Measurements from ENCODE around the gene FAAP20. TPM values are rescaled to one million over a fixed set of nuclear protein-coding genes. Genes with fewer than 3 reads are reported as not detected.
A peak's percentile ranks its signal among the peaks of the same experiment; 100 is the strongest.

The FAAP20 gene
- total RNA-seq, 2 experiments from 2014 or later, result 61.3 to 66.2 TPM

- Mint-ChIP-seq H3K4me3 (peak overlapping the region; percentile 79), H3K9me3 (no peaks in the 10 kb centered on the region), H3K4me1 (peaks cover 32% of the 10 kb centered on the region), H3K27me3 (no peaks in the 10 kb centered on the region), H3K36me3 (ENCODE audit: low read depth) (peaks cover 3% of the 10 kb centered on the region), H3K27ac (peak overlapping the region; percentile 94)
- CTCF ChIA-PET, result interaction anchor here (0.6 to 2.9 kb wide), 42 partner anchors 10 to 979 kb away, joined by 3 to 58 read pairs (median 3); partner anchors contain the start of genes MORN1 and RER1
- POLR2A ChIA-PET, result interaction anchor here (0.6 kb wide), 1 partner anchor 441 kb away, joined by 3 read pairs; no protein-coding TSS in a partner anchor
- peak; percentile 91 for DNase-seq
Measured at GRCh38 chr1:2194898-2195673, 514 bp upstream of the FAAP20 start.

- POLR2A ChIA-PET, result no interaction called here
- no peaks in the 10 kb centered on the region for H3K9me3 Mint-ChIP-seq
- no peaks in the 10 kb centered on the region for H3K27me3 Mint-ChIP-seq
- H3K27ac Mint-ChIP-seq, result peak overlapping the region; percentile 84
- CTCF ChIA-PET, result no interaction called here
- H3K4me3 Mint-ChIP-seq, result peak overlapping the region; percentile 70
- H3K4me1 Mint-ChIP-seq, result peaks cover 21% of the 10 kb centered on the region
- DNase-seq, result no peak
- H3K36me3 Mint-ChIP-seq (ENCODE audit: low read depth), result peaks cover 3% of the 10 kb centered on the region
Measured at GRCh38 chr1:2193514-2194281, 874 bp downstream of the FAAP20 start.

GRCh38 chr1:2192031-2192995, 2.3 kb downstream of the FAAP20 start:
- POLR2A ChIA-PET, result no interaction called here

GRCh38 chr1:2190491-2190976, 4.0 kb downstream of the FAAP20 start:
- ChIA-PET POLR2A (no interaction called here), CTCF (interaction anchor here (1.0 to 1.1 kb wide), 3 partner anchors 11 to 357 kb away, joined by 3 to 4 read pairs (median 3); no protein-coding TSS in a partner anchor)
- Mint-ChIP-seq H3K27ac (no peak overlapping the region), H3K9me3 (no peaks in the 10 kb centered on the region), H3K4me1 (peaks cover 12% of the 10 kb centered on the region), H3K27me3 (no peaks in the 10 kb centered on the region), H3K4me3 (no peak overlapping the region), H3K36me3 (ENCODE audit: low read depth) (peaks cover 3% of the 10 kb centered on the region)
- no peak for DNase-seq

More at GRCh38 chr1:2192031-2192995, 2.3 kb downstream of the FAAP20 start:
- no peak for DNase-seq
- H3K4me1 Mint-ChIP-seq, result peaks cover 12% of the 10 kb centered on the region
- no peaks in the 10 kb centered on the region for H3K9me3 Mint-ChIP-seq
- no peaks in the 10 kb centered on the region for H3K27me3 Mint-ChIP-seq
- peak overlapping the region; percentile 69 for H3K27ac Mint-ChIP-seq
- H3K36me3 Mint-ChIP-seq (ENCODE audit: low read depth), result peaks cover 3% of the 10 kb centered on the region
- peak overlapping the region; percentile 54 for H3K4me3 Mint-ChIP-seq
- CTCF ChIA-PET, result interaction anchor here (0.6 to 1.6 kb wide), 5 partner anchors 11 to 355 kb away, joined by 3 to 7 read pairs (median 3); no protein-coding TSS in a partner anchor

- peak overlapping the region; percentile 65 for H3K4me3 Mint-ChIP-seq
- no peaks in the 10 kb centered on the region for H3K27me3 Mint-ChIP-seq
- CTCF ChIA-PET, result interaction anchor here (0.6 to 1.1 kb wide), 3 partner anchors 15 to 1429 kb away, joined by 3 to 4 read pairs (median 3); no protein-coding TSS in a partner anchor
- H3K36me3 Mint-ChIP-seq (ENCODE audit: low read depth), result peaks cover 3% of the 10 kb centered on the region
- H3K27ac Mint-ChIP-seq, result peak overlapping the region; percentile 87
- POLR2A ChIA-PET, result no interaction called here
- peak; percentile 82 for DNase-seq
- no peaks in the 10 kb centered on the region for H3K9me3 Mint-ChIP-seq
- peaks cover 12% of the 10 kb centered on the region for H3K4me1 Mint-ChIP-seq
Measured at GRCh38 chr1:2189459-2190425, 4.8 kb downstream of the FAAP20 start.

GRCh38 chr1:2188336-2188735, 6.2 kb downstream of the FAAP20 start:
- ChIA-PET POLR2A (no interaction called here), CTCF (interaction anchor here (1.5 kb wide), 1 partner anchor 193 kb away, joined by 5 read pairs; no protein-coding TSS in a partner anchor)
- Mint-ChIP-seq H3K4me1 (peaks cover 12% of the 10 kb centered on the region), H3K36me3 (ENCODE audit: low read depth) (peaks cover 3% of the 10 kb centered on the region), H3K27me3 (no peaks in the 10 kb centered on the region), H3K4me3 (no peak overlapping the region), H3K9me3 (no peaks in the 10 kb centered on the region), H3K27ac (no peak overlapping the region)
- no peak for DNase-seq

GRCh38 chr1:2187619-2188018, 7.0 kb downstream of the FAAP20 start:
- CTCF ChIA-PET, result interaction anchor here (1.5 kb wide), 1 partner anchor 194 kb away, joined by 5 read pairs; no protein-coding TSS in a partner anchor
- peaks cover 2% of the 10 kb centered on the region for H3K36me3 Mint-ChIP-seq (ENCODE audit: low read depth)

GRCh38 chr1:2186901-2187300, 7.7 kb downstream of the FAAP20 start:
- peaks cover 2% of the 10 kb centered on the region for H3K36me3 Mint-ChIP-seq (ENCODE audit: low read depth)

More at GRCh38 chr1:2187619-2188018, 7.0 kb downstream of the FAAP20 start:
- Mint-ChIP-seq H3K4me1 (peaks cover 6% of the 10 kb centered on the region), H3K4me3 (no peak overlapping the region), H3K9me3 (no peaks in the 10 kb centered on the region), H3K27ac (no peak overlapping the region), H3K27me3 (no peaks in the 10 kb centered on the region)
- DNase-seq, result no peak
- POLR2A ChIA-PET, result no interaction called here

GRCh38 chr1:2185880-2186855, 8.4 kb downstream of the FAAP20 start:
- no peaks in the 10 kb centered on the region for H3K9me3 Mint-ChIP-seq
- no peak overlapping the region for H3K4me3 Mint-ChIP-seq
- ChIA-PET POLR2A (no interaction called here), CTCF (interaction anchor here (1.8 kb wide), 1 partner anchor 12 kb away, joined by 7 read pairs; no protein-coding TSS in a partner anchor)
- DNase-seq, result no peak
- no peaks in the 10 kb centered on the region for H3K27me3 Mint-ChIP-seq
- H3K27ac Mint-ChIP-seq, result no peak overlapping the region
- H3K36me3 Mint-ChIP-seq (ENCODE audit: low read depth), result no peaks in the 10 kb centered on the region
- peaks cover 2% of the 10 kb centered on the region for H3K4me1 Mint-ChIP-seq

More at GRCh38 chr1:2186901-2187300, 7.7 kb downstream of the FAAP20 start:
- Mint-ChIP-seq H3K27me3 (no peaks in the 10 kb centered on the region), H3K27ac (no peak overlapping the region), H3K4me1 (peaks cover 4% of the 10 kb centered on the region), H3K4me3 (no peak overlapping the region), H3K9me3 (no peaks in the 10 kb centered on the region)
- ChIA-PET CTCF (interaction anchor here (1.5 kb wide), 1 partner anchor 194 kb away, joined by 5 read pairs; no protein-coding TSS in a partner anchor), POLR2A (no interaction called here)
- DNase-seq, result no peak

- ChIA-PET POLR2A (no interaction called here), CTCF (interaction anchor here (1.8 kb wide), 1 partner anchor 11 kb away, joined by 7 read pairs; no protein-coding TSS in a partner anchor)
- peaks cover 2% of the 10 kb centered on the region for H3K4me1 Mint-ChIP-seq
- H3K36me3 Mint-ChIP-seq (ENCODE audit: low read depth), result no peaks in the 10 kb centered on the region
- H3K27ac Mint-ChIP-seq, result no peak overlapping the region
- H3K4me3 Mint-ChIP-seq, result no peak overlapping the region
- no peak for DNase-seq
- H3K9me3 Mint-ChIP-seq, result no peaks in the 10 kb centered on the region
- no peaks in the 10 kb centered on the region for H3K27me3 Mint-ChIP-seq
Measured at GRCh38 chr1:2184934-2185333, 9.6 kb downstream of the FAAP20 start.
